ENCODE data around the gene EVX1.

The EVX1 gene

DNA sequence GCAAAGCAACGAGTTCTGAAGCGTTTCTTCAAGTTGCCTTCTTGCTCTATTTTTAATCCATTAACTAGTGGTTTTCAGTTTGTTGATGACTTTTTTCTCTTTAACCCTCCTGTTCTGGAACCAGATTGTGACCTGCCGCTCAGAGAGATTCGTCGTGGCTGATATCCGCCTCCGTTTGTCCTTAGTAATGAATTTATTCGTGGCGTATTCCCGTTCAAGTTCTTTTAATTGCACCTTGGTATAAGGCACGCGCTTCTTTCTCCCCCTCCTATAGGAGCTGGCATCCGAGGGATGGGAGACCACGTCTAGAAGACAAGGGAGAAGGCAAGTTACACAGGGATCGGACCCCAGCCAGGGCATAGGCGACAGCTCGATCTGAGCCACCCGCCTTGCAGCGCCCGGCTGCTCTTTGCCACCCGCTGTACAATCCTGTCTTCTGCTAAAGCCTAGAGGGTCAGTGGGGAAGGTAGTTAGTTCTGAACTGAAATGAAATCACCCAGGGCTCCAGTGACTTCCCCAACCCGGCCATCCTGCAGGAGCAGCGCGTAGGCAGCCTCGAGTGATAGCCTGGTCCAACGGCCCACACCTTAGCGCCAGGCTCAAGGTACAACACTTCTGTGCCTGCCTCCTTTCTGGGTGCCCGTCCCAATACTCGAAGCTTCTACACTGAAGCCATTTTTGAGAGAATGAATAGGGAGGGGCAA lies 44.3 kb upstream of the EVX1 start:
- H3K4me3 ChIP-seq (replicated peaks; ENCODE audit: low read depth, low read length) = no peak overlapping the region
- DNase-seq (ENCODE audit: low read depth) = no peak
- TF ChIP-seq, protein P1, sequence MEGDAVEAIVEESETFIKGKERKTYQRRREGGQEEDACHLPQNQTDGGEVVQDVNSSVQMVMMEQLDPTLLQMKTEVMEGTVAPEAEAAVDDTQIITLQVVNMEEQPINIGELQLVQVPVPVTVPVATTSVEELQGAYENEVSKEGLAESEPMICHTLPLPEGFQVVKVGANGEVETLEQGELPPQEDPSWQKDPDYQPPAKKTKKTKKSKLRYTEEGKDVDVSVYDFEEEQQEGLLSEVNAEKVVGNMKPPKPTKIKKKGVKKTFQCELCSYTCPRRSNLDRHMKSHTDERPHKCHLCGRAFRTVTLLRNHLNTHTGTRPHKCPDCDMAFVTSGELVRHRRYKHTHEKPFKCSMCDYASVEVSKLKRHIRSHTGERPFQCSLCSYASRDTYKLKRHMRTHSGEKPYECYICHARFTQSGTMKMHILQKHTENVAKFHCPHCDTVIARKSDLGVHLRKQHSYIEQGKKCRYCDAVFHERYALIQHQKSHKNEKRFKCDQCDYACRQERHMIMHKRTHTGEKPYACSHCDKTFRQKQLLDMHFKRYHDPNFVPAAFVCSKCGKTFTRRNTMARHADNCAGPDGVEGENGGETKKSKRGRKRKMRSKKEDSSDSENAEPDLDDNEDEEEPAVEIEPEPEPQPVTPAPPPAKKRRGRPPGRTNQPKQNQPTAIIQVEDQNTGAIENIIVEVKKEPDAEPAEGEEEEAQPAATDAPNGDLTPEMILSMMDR (IDR thresholded peaks at IDR 0.05; ENCODE audit: low read length, missing control alignments) = no peak

DNA sequence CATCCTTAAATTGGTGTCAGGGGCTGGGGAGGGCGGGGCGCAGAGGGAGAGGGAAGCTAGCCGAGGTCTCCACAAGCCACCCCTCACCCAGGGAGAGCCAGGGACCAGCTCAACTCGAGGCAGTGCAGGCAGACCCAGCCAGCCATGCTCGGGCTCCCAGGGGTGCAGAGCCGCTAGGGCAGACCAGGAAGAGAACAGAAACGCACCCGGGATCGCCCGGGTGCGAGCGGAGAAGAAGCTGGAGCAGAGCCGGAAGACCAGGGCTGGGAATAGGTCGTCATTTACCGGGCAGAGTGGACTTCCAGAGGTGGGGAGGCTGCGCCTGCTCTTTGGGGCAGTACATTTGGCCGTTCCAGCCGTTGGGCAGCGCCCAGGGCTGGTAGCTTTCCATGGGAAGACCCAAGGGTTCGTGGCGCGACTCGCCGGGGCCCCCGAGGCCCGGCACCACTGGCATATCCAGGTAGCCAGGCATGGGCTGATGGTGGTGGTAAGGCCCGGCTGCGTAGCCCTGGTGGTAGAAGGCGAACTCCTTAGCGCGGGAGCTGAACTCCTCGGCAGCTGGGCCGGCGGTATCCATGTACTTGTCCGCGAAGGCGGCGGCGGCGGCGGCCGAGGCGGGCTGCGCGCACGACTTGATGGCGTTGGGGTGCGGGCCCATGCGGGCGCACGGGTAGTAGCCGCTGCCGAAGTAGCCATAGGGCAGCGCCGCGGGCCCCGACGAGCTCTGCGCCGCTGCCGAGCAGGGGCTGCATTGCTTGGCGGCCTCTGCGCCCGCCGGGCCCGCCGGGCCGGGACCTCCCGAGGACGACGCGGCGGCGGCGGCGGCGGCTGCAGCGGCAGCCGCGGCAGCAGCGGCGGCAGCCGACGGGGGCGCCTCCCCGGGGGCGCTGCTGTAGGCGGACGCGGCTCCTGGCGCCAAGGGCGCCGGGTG lies 43.5 kb upstream of the EVX1 start:
- TF ChIP-seq, protein P1 (IDR thresholded peaks at IDR 0.05; ENCODE audit: low read length, missing control alignments) = no peak
- no peak for DNase-seq (ENCODE audit: low read depth)
- no peak overlapping the region for H3K4me3 ChIP-seq (replicated peaks; ENCODE audit: low read depth, low read length)

DNA sequence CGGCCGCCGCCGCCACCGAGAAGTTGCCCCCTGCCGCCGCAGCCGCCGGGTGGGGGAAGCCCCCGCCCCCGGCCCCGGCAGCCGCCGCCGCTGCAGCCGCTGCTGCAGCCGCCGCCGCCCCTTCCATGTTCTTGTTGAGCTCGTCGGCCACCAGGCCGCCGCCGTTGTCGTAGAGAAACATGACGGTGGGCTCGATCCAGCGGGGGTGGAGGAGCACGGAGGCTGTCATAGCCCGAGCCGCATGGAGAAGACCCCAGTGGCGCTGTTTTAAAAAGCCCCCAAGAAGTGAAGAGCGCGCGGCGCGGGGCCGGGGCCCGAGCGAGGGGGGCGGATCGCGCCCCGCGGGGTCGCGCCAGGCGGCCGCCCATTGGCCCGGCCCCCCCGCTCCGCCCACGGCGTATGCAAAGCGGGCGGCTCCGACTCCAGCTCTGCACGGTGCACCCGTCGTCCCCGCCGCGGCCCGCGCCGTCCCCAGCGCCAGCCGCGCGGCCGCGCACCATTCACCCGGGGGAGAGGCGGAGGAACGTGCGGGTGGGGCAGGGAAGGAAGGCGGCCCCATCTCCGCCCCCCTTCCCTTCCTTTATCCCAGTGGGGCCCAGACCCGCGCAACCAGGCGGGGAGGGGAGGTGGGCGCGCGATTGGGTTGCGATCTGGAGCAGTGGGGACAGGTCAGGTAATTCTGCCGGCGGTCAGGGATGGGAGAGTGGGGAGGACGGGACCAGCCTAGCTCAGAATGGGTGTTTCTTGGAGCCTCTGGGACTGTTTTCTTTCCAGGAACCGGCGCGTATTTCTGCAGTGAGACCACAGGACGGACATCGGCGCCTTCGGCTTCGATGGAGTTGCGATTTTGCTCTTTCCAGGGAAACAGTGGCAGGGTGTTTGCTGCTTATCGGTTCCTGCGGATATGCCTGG lies 42.5 kb upstream of the EVX1 start, which contains the start of gene HOXA13:
TSS of gene HOXA13 (minus strand) at position 243 of the 912 bp plus-strand sequence. CDS start at position 229, 14 bp downstream.
- TF ChIP-seq, protein P1 (IDR thresholded peaks at IDR 0.05; ENCODE audit: low read length, missing control alignments) = no peak
- DNase-seq (ENCODE audit: low read depth) = no peak
- H3K4me3 ChIP-seq (replicated peaks; ENCODE audit: low read depth, low read length) = no peak within 1 kb of the TSS

DNA sequence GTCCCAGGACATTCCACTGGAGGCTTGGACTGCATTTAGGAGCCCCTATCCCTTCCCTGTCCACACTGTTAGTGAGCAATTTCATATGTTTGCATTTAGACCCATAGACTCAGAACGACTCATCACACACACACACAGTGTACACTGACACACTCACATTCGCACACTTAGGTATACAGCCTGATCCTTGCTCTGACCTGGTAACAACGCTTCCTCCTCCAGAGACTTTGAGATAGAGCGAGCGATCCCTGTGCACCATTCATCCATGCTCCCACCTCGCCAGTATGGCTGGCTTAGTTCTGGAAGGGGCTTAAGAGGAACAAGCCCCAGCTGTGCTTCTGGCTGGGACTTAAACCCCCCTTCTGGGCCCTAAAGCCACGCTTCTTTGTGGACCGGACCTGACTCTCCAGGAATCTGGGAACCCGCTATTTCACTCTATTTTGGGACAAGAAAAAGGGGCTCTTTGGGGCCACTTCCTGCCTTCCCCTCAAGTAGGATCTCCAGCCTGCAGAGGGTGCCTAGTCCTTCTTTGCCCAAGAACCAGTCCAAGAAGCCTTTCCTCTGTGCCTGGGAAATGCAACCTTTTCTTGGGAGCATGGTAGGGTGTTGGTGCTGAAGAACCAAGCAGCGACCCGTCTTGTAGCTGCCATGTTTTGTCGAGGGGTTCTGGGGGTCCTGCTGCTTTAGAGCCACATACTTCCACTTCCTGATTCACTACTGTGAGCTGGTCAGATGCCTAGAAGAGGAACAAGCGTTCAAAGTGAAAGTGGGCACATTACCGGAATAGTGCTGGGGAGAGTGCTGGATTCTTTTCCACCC lies 41.6 kb upstream of the EVX1 start:
- no peak overlapping the region for H3K4me3 ChIP-seq (replicated peaks; ENCODE audit: low read depth, low read length)
- no peak for DNase-seq (ENCODE audit: low read depth)
- TF ChIP-seq, protein P1 (IDR thresholded peaks at IDR 0.05; ENCODE audit: low read length, missing control alignments) = no peak

DNA sequence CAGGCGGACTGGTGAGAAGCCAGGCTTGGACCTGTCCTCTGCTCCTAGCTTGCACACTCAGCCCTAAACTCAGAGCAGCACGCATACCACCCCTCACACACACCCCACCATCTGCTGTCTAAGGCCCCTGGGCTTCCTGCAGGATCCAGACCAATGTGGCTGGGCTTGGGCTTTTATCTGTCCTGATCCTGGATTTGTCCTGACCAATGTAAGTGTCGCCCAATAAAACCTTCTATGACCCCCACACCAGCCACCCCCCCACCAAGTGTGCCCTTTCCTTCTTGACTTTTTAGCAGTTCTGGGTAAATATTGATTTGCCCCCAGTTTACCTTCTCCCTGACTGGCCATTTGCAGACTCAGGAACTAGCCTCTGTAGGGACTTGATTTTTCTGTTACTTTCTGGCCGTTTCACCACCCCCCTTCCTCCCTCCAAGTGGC lies 41.0 kb upstream of the EVX1 start:
- DNase-seq (ENCODE audit: low read depth) = no peak
- TF ChIP-seq, protein P1 (IDR thresholded peaks at IDR 0.05; ENCODE audit: low read length, missing control alignments) = no peak
- H3K4me3 ChIP-seq (replicated peaks; ENCODE audit: low read depth, low read length) = no peak overlapping the region
